D341Med (cell line): Measurements from ENCODE around the gene GCFC2.

Experiments used
- DNase-seq: peaks from one replicate; pipeline ENCODE4 v3.0.0; 2012; ENCODE audit warnings: low spot score

Gene GCFC2

GRCh38 chr2:75622929-75623328 is 87.8 kb downstream of the GCFC2 start:
- DNase-seq = no peak

- DNase-seq = no peak
These were observed 88.2 kb downstream of the GCFC2 start for GRCh38 chr2:75622500-75622899.

- no peak for DNase-seq
These were observed 89.5 kb downstream of the GCFC2 start for GRCh38 chr2:75621228-75621627.

- DNase-seq = no peak
These were observed 90.6 kb downstream of the GCFC2 start for GRCh38 chr2:75619956-75620740.

GRCh38 chr2:75616933-75617332 is 93.8 kb downstream of the GCFC2 start:
- no peak for DNase-seq

GRCh38 chr2:75616406-75616805 is 94.3 kb downstream of the GCFC2 start:
- no peak for DNase-seq

- DNase-seq = no peak
These were observed 96.5 kb downstream of the GCFC2 start for GRCh38 chr2:75614162-75614651.

GRCh38 chr2:75612862-75613243 is 97.9 kb downstream of the GCFC2 start:
- DNase-seq = no peak
